Central memory CD8-positive, alpha-beta T cell (primary cell): ENCODE data around the gene AMIGO3.

Experiments
- ATAC-seq: fragments of 150-1000 bp; cut with Tn5 transposase; replicated peaks from 2 replicates; pipeline ENCODE4 v1.10.0; 2022; ENCODE audit warnings: mild to moderate bottlenecking, moderate FRiP score, moderate number of reproducible peaks; ENCODE audit not compliant: poor library complexity, severe bottlenecking; ENCODE audit errors: extremely low read depth
- DNase-seq, 2 donors: peaks; one replicate each; pipeline ENCODE4 v3.0.0; 2021; ENCODE audit warnings: low spot score in 2 of 2
- H3K27ac Mint-ChIP-seq: one replicate; pipeline ENCODE4 v1.8.0; 2022; ENCODE audit warnings: low read depth, mild to moderate bottlenecking, moderate library complexity, mixed read lengths
- H3K27me3 Mint-ChIP-seq: one replicate; pipeline ENCODE4 v1.8.0; 2022; ENCODE audit warnings: mixed read lengths
- H3K36me3 Mint-ChIP-seq: one replicate; pipeline ENCODE4 v1.8.0; 2022; ENCODE audit warnings: mild to moderate bottlenecking, moderate library complexity, mixed read lengths; ENCODE audit not compliant: insufficient read depth
- H3K4me1 Mint-ChIP-seq: one replicate; pipeline ENCODE4 v1.8.0; 2022; ENCODE audit warnings: mixed read lengths
- H3K4me3 Mint-ChIP-seq: one replicate; pipeline ENCODE4 v1.8.0; 2022; ENCODE audit warnings: mild to moderate bottlenecking, moderate library complexity, mixed read lengths
- H3K9me3 Mint-ChIP-seq: one replicate; pipeline ENCODE4 v1.8.0; 2022; ENCODE audit warnings: mixed read lengths

The AMIGO3 gene

DNA sequence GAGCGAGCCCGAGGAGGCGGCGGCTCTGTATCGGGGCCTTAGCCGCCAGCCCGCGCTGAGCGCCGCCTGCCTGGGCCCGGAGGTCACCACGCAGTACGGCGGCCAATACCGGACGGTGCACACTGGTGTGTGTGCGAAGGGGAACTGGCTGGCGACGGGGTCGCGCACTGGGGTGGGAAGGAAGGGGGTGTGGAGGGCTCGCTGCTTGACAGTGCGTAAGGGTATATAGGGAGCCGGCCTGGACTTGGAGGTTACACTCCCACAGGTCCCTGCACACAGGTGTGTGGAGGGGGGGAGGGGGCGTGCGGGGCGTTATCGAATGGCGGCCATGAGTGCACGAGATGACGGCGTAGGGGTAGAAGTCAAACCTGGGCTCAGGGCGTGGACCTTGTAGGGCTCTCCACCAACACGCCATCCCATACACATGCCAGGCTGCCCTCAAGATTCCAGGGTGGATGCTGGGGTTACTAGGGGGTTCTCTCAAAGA, 44.9 kb downstream of the AMIGO3 start:
- ATAC-seq (peak; percentile 2), DNase-seq (no peak)
- no peaks in the 10 kb centered on the region for H3K9me3 Mint-ChIP-seq
- peak overlapping the region; percentile 89 for H3K4me3 Mint-ChIP-seq
- H3K36me3 Mint-ChIP-seq: peaks cover 8% of the 10 kb centered on the region
- peaks cover 50% of the 10 kb centered on the region for H3K4me1 Mint-ChIP-seq
- H3K27me3 Mint-ChIP-seq: no peaks in the 10 kb centered on the region
- H3K27ac Mint-ChIP-seq: peak overlapping the region; percentile 91

DNA sequence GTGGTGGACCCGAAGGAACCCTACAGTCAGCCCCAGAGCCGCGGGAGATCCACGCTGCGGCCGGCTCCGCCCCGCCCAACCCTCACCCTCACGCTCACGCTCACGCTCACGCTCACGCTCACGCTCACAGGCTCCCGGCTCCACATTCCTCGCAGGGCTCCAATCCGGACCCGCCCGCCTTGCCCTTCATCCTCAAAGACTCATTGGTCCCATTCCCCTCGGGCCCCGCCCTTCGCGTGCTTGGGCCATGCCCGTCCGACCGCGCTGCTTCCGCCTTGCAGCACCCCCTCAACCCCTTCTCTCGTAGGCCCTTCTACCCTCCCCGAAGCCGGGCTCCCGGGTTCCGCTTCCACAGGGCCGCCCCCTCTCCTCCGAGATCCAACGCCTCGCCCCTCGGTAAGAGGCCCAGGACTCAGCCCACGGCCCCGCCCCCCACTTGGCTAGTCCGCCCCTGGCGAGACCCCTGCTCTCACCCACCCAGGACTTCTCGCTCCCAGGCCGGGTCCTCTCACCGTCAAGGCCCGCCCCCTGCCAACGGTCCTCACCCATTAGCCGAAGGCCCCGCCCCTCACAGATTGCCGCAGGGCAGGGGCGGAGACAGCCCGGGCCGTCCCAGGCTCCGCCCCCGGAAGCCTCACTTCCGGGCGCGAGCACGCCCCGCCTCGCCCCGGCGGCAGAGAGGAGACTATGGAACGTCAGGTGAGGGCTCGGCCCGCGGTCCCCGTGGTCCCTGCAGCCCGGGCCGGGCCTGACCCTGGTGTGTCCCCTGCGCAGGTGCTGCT, 45.6 kb downstream of the AMIGO3 start, which contains the start of gene APEH:
APEH (plus strand) TSS at position 637 of the 782 bp plus-strand sequence; CDS start at position 688, 51 bp downstream.
- Mint-ChIP-seq H3K27ac (peak within 1 kb of the TSS; percentile 91), H3K9me3 (no peaks in the 10 kb centered on the region), H3K36me3 (peaks cover 8% of the 10 kb centered on the region), H3K27me3 (no peaks in the 10 kb centered on the region), H3K4me3 (peak within 1 kb of the TSS; percentile 89), H3K4me1 (peaks cover 50% of the 10 kb centered on the region)
- peak; percentile 88 for ATAC-seq
- peak; percentile 94 to 96 for DNase-seq

DNA sequence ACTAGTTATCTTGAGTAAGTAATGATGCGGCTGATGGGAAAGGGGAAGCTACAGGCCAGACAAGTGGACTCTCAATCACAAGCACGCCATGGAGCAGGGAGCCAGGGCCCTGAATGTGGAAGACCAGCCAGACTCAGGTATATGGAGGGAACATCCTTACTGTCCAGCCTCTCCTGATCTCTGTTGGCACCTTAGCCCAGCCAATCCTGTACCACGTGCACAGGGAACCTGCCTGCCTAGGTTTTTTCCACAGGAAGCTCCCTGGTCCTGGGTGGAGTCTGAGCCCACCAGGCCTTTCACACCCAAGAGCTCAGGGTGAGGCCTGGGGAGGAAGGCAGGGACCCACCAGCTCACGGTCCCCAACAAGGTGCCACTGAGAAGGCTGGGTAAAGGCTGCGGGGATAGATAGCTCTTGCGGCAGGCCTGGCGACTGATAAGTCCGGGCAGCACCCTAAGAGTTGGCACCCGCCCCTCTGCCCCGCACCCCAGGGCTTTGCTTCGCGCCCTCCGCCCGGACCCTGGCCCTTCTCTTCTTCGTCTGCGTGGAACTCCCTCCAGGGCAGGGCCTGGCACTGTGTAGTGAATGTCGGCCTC, 46.3 kb downstream of the AMIGO3 start:
- peaks cover 8% of the 10 kb centered on the region for H3K36me3 Mint-ChIP-seq
- peak; percentile 2 for ATAC-seq
- H3K4me3 Mint-ChIP-seq: peak overlapping the region; percentile 89

DNA sequence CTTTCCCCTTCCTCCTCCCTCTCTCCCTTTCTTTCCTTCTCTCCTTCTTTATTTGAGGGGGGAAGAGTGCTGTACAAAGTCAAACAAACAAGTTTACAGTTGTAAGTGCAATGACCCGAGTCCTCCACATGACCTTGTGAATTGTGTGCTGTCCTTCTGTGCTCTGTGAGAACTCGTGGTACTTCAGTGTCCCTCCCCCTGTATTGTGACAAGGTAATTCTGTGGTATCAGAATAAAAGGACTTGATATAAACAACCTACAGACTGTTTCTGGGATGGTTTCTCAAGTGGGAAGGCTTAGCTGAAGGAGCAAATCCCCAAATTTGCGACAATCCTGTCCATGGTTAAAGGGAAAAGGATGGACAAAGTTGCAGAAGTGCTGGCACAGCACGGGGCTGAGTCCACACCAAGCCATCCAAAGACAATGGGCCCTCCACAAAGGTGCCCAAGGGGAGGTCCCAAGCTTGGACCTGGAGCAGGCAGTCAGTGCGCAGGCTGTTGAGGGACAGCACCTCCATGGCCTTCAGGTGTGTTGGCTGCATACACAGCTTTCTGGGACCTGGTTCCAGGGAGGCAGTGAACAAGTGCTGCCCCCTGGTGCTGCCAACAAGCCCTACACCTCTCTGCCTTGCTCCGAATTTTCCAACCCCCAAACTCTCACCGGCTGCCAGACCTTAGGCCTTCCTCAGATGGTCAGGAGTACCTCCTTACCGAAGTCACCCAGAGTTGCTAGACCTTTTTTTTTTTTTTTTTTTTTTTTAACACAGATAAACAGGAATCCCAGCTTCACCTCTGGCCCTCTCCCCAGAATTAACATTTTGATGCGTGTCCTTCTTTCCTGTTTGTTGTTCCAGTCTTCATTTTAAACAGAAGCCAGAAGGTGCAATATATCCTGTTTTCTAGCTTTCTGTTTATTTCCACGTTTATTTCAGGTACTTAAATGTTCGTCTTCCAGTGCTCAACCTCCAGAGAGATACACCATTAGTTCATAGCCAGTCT, 47.9 kb downstream of the AMIGO3 start:
- Mint-ChIP-seq H3K27ac (no peak overlapping the region), H3K9me3 (no peaks in the 10 kb centered on the region), H3K36me3 (peaks cover 7% of the 10 kb centered on the region), H3K4me3 (peak overlapping the region; percentile 24), H3K4me1 (peaks cover 40% of the 10 kb centered on the region), H3K27me3 (no peaks in the 10 kb centered on the region)
- DNase-seq (peak; percentile 51 to 58), ATAC-seq (no peak)

More for the DNA sequence above, 46.3 kb downstream of the AMIGO3 start:
- Mint-ChIP-seq H3K4me1 (peaks cover 48% of the 10 kb centered on the region), H3K9me3 (no peaks in the 10 kb centered on the region), H3K27ac (peak overlapping the region; percentile 91), H3K27me3 (no peaks in the 10 kb centered on the region)
- DNase-seq: no peak

DNA sequence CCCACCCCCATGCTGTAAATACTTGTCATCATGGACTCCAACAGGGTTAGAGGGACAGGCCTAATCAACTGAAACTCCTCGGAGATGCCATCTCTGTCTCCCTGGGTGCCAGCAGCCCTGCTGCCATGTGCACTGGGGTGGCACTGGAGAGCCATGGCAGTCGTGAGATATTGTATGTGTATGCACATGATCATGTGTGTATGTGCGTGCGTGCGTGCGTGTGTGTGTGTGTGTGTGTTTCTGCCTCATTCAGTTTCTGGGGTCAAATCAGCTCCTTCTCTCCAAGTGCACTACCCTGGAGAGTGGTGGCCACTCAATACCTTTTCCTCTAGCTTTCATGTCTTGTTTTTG, 48.6 kb downstream of the AMIGO3 start:
- ATAC-seq (no peak), DNase-seq (no peak)
- peaks cover 34% of the 10 kb centered on the region for H3K4me1 Mint-ChIP-seq
- H3K36me3 Mint-ChIP-seq: peaks cover 5% of the 10 kb centered on the region
- no peaks in the 10 kb centered on the region for H3K9me3 Mint-ChIP-seq
- no peaks in the 10 kb centered on the region for H3K27me3 Mint-ChIP-seq
- no peak overlapping the region for H3K4me3 Mint-ChIP-seq
- no peak overlapping the region for H3K27ac Mint-ChIP-seq

DNA sequence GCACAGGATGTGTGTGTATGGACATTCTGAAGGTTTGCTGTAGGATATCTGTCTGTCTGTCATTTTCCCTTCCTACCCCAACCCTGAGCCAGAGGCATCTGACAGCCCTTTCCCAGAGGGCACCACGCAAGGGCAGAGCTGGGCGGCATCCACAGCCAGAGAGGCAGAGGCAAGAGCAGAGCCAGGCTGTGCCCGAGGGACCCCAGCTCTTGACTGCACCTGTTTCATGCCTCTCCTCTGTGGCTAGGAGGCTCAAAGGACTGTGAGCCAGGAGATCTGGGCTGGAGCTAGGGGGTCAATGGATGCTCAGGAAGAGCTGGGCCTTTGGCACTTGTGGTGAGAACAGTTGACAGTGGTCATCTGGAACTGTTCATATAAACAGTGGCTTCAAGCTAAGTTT, 50.1 kb downstream of the AMIGO3 start:
- no peak for ATAC-seq

DNA sequence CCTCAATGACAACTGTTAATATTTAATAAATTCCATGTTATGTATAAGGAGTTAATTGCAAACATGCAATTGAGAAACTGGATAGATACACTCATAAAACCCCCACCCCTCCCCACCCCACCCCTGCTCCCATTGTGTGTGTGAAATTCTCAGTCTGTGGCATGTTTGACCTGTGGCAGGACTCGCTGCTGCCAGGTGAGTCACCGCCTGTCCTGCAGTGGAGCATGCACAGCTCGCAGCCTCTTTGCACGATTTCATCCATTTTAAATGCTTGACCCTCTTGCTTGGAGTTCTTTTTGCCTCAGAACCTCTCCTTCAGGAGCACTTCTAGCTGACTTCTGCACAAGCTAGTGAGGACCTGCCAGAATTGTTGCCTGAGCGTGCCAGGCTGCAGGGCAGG, 50.6 kb downstream of the AMIGO3 start:
- no peak for DNase-seq
- Mint-ChIP-seq H3K27me3 (no peaks in the 10 kb centered on the region), H3K27ac (no peak overlapping the region), H3K36me3 (peaks cover 5% of the 10 kb centered on the region), H3K9me3 (no peaks in the 10 kb centered on the region), H3K4me1 (peaks cover 15% of the 10 kb centered on the region), H3K4me3 (no peak overlapping the region)
- ATAC-seq: no peak

More for the DNA sequence above, 50.1 kb downstream of the AMIGO3 start:
- H3K9me3 Mint-ChIP-seq: no peaks in the 10 kb centered on the region
- H3K4me1 Mint-ChIP-seq: peaks cover 19% of the 10 kb centered on the region
- no peak for DNase-seq
- no peak overlapping the region for H3K27ac Mint-ChIP-seq
- H3K36me3 Mint-ChIP-seq: peaks cover 6% of the 10 kb centered on the region
- H3K27me3 Mint-ChIP-seq: no peaks in the 10 kb centered on the region
- H3K4me3 Mint-ChIP-seq: no peak overlapping the region

DNA sequence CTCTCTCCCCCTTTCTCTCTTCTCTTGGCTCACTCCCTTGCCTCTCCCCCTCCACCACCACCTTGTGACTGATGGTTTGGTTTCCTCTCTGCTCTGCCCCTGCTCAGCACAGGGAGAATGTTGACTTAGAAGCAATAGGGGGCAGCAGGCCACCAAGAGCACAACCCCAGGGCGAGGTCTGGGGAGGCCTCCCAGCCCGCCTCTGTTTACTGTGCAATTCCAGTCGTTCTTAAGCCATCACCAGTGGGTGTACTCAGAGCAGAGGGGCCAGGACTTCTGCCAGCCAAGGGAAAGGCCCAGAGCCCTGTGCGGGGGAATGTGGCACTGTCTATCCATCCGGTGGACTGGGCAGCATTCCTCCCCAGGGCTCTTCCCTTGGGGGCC, 51.1 kb downstream of the AMIGO3 start:
- Mint-ChIP-seq H3K4me1 (peaks cover 10% of the 10 kb centered on the region), H3K27me3 (no peaks in the 10 kb centered on the region), H3K4me3 (no peak overlapping the region), H3K36me3 (peaks cover 3% of the 10 kb centered on the region), H3K27ac (peak overlapping the region; percentile 43), H3K9me3 (no peaks in the 10 kb centered on the region)
- ATAC-seq (no peak), DNase-seq (no peak)

DNA sequence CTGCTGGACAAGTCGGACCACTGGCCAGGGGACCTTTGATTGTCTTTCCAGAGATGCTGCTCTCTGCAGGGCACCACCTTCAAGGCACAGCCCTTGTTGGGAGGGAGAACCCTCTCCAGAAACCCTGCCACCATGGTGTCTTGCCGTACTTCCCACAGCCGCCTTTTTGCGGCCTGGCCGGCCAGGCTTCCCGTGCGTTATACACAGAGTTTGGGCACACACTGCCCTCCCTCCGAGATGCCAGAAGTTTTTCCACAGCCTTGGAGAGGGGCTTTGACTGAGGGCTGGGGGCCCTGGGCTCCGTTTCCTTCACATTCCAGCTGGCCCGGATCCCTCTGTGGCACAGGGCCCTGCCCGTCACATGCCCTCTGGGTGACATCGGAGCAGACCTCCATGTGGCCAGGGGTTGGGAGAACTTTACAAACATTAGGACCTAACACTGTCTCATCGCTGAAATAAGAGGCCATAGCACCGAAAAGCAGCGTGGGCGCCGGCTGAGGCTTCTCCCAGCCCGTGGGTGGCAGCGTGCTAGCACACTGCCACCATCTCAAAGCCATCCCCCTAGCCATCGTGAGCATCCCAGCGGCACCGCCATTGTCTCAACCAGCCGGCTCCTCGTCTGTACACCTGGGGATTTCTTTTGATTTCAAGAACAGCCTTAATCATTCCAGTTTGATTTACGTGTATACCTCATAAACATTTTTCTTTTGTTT, 51.6 kb downstream of the AMIGO3 start:
- Mint-ChIP-seq H3K27me3 (no peaks in the 10 kb centered on the region), H3K9me3 (no peaks in the 10 kb centered on the region), H3K4me3 (no peak overlapping the region), H3K4me1 (peaks cover 7% of the 10 kb centered on the region), H3K27ac (peak overlapping the region; percentile 43), H3K36me3 (peaks cover 3% of the 10 kb centered on the region)
- ATAC-seq (no peak), DNase-seq (no peak)
